Measurements from ENCODE around the gene CDYL2.
A peak's percentile ranks its signal among the peaks of the same experiment; 100 is the strongest.
"Not testable (repeated sequence)": the region's sequence is repeated elsewhere in the genome, so short reads cannot be mapped to it uniquely, and the experiment has no call there.

The CDYL2 gene

GRCh38 chr16:80804526-80805383, at the start of gene CDYL2:
CDYL2 (minus strand) TSS chr16:80804598; CDS start chr16:80804173, 425 bp downstream.
- DNase-seq = peak in 1 of 3 experiments; percentile 20

GRCh38 chr16:80852261-80852872, 48.0 kb upstream of the CDYL2 start:
- DNase-seq = no peak

GRCh38 chr16:80851831-80852230, 47.4 kb upstream of the CDYL2 start:
- DNase-seq = no peak

GRCh38 chr16:80850757-80851156, 46.4 kb upstream of the CDYL2 start:
- DNase-seq = no peak

GRCh38 chr16:80848862-80849261, 44.5 kb upstream of the CDYL2 start:
- no peak for DNase-seq

GRCh38 chr16:80846680-80847079, 42.3 kb upstream of the CDYL2 start:
- DNase-seq = no peak

- no peak for DNase-seq
These were observed 41.9 kb upstream of the CDYL2 start for GRCh38 chr16:80846275-80846674.

- no peak for DNase-seq
These were observed 40.0 kb upstream of the CDYL2 start for GRCh38 chr16:80844395-80844794.

- DNase-seq = no peak
These were observed 36.8 kb upstream of the CDYL2 start for GRCh38 chr16:80841231-80841630.

- no peak for DNase-seq
These were observed 33.2 kb upstream of the CDYL2 start for GRCh38 chr16:80837533-80838147.

GRCh38 chr16:80836846-80837245, 32.4 kb upstream of the CDYL2 start:
- no peak for DNase-seq

GRCh38 chr16:80836202-80836601, 31.8 kb upstream of the CDYL2 start:
- no peak for DNase-seq

- DNase-seq = no peak
These were observed 26.6 kb upstream of the CDYL2 start for GRCh38 chr16:80831039-80831438.

- DNase-seq = no peak
These were observed 24.1 kb upstream of the CDYL2 start for GRCh38 chr16:80828495-80828894.

GRCh38 chr16:80827007-80827406, 22.6 kb upstream of the CDYL2 start:
- no peak for DNase-seq

GRCh38 chr16:80825365-80825758, 21.0 kb upstream of the CDYL2 start:
- no peak for DNase-seq

- peak in 2 of 3 experiments; percentile 40 to 57 for DNase-seq
These were observed 20.4 kb upstream of the CDYL2 start for GRCh38 chr16:80824623-80825364.

- DNase-seq = no peak
These were observed 15.6 kb upstream of the CDYL2 start for GRCh38 chr16:80819988-80820387.

- no peak for DNase-seq
These were observed 12.0 kb upstream of the CDYL2 start for GRCh38 chr16:80816356-80816755.

- DNase-seq = not testable (repeated sequence)
These were observed 10.9 kb upstream of the CDYL2 start for GRCh38 chr16:80815278-80815677.

- no peak for DNase-seq
These were observed 8.2 kb upstream of the CDYL2 start for GRCh38 chr16:80812593-80812992.

- DNase-seq = no peak
These were observed 5.0 kb upstream of the CDYL2 start for GRCh38 chr16:80809366-80809765.

GRCh38 chr16:80807906-80808305, 3.5 kb upstream of the CDYL2 start:
- no peak for DNase-seq

Measured in NCI-H1417 (cell line).